Measurements from ENCODE around the gene RASL11B. TPM values are rescaled to one million over a fixed set of nuclear protein-coding genes. Genes with fewer than 3 reads are reported as not detected.

Gene RASL11B
- total and polyA plus RNA-seq, 2 donors (not counting 1 experiment from before 2014, with no cell fraction given), result 0.36 to 1.2 TPM

DNA sequence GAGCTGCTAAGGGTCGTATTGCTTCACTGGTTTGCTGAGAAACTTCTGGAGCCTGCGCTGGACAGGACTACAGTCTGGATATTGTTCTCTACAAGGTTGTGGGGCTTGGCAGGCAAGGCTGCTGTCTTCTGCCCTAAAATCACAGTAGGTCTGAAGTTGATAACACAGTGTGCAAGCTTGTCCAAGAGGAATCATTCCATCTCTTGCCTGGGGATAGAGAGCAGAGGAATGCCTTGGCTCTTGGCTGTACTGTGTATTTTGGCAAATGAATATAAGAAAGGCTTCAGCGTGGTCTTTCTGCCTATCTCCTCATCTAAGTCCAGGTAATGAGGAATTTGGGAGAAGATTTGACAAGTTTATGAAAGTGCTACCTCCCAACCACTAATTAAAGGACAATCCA lies 9.4 kb upstream of the RASL11B start:
- peaks cover 12% of the 10 kb centered on the region for H3K27me3 Mint-ChIP-seq
- Histone ChIP-seq H4K20me1 (ENCODE audit: control insufficient read depth, insufficient read depth, low read length, poor library complexity, severe bottlenecking) (no peaks in the 10 kb centered on the region), H3K9ac (ENCODE audit: low read length) (no peak overlapping the region), H3K36me3 (replicated peaks in 1 of 2; ENCODE audit: control extremely low read depth in 1 of 2, control insufficient read depth in 1 of 2, extremely low read depth in 1 of 2, insufficient read depth in 2 of 2, low read length in 1 of 2) (no peaks in the 10 kb centered on the region), H3K9me3 (ENCODE audit: control extremely low read depth in 1 of 3, control insufficient read depth in 2 of 3, insufficient read depth in 1 of 3, low read length in 2 of 3) (no peaks in the 10 kb centered on the region), H3K4me3 (ENCODE audit: control extremely low read depth in 1 of 5, extremely low read depth in 1 of 5, insufficient read depth in 1 of 5, low read depth in 2 of 5, low read length in 4 of 5) (no peak overlapping the region), H2AFZ (ENCODE audit: insufficient read depth, low read depth, low read length, poor library complexity, severe bottlenecking) (no peak overlapping the region), H3K27me3 (replicated peaks in 1 of 4; ENCODE audit: control extremely low read depth in 1 of 4, control insufficient read depth in 3 of 4, insufficient read depth in 4 of 4, low read length in 3 of 4) (peaks cover 0 to 4% (median 0%) of the 10 kb centered on the region in 4 experiments), H3K27ac (ENCODE audit: low read length in 2 of 2) (no peak overlapping the region), H3K79me2 (ENCODE audit: control insufficient read depth, insufficient read depth, low read length) (no peaks in the 10 kb centered on the region), H3K4me2 (replicated peaks; ENCODE audit: low read depth, low read length, poor library complexity, severe bottlenecking) (no peak overlapping the region), H3K4me1 (ENCODE audit: control insufficient read depth in 2 of 2, insufficient read depth in 2 of 2, low read length in 2 of 2) (no peaks in the 10 kb centered on the region)
- DNase-seq, result no peak
- no peak for ATAC-seq (ENCODE audit: low read depth)
- POLR2A ChIA-PET, result no interaction called here
- no peaks in the 10 kb centered on the region for H3K9me3 Mint-ChIP-seq (ENCODE audit: insufficient read depth)
- intact Hi-C loops (cut with micrococcal nuclease), result no loop called here
- H3K27ac Mint-ChIP-seq, result no peak overlapping the region
- WGBS (ENCODE audit: insufficient coverage), result 85% methylated on average over 2 of the region's 3 CpGs
- no peaks in the 10 kb centered on the region for H3K4me1 Mint-ChIP-seq
- CTCF ChIA-PET, result interaction anchor here (1.1 to 1.6 kb wide), 2 partner anchors 9 to 59 kb away, joined by 4 read pairs; no protein-coding TSS in a partner anchor
- no peak for TF ChIP-seq EZH2 (IDR thresholded peaks at IDR 0.05; ENCODE audit: borderline replicate concordance, insufficient read depth, low read depth, low read length, poor library complexity, severe bottlenecking)
- TF ChIP-seq, protein P1, sequence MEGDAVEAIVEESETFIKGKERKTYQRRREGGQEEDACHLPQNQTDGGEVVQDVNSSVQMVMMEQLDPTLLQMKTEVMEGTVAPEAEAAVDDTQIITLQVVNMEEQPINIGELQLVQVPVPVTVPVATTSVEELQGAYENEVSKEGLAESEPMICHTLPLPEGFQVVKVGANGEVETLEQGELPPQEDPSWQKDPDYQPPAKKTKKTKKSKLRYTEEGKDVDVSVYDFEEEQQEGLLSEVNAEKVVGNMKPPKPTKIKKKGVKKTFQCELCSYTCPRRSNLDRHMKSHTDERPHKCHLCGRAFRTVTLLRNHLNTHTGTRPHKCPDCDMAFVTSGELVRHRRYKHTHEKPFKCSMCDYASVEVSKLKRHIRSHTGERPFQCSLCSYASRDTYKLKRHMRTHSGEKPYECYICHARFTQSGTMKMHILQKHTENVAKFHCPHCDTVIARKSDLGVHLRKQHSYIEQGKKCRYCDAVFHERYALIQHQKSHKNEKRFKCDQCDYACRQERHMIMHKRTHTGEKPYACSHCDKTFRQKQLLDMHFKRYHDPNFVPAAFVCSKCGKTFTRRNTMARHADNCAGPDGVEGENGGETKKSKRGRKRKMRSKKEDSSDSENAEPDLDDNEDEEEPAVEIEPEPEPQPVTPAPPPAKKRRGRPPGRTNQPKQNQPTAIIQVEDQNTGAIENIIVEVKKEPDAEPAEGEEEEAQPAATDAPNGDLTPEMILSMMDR (IDR thresholded peaks at IDR 0.05), result no peak
- no peak overlapping the region for H3K4me3 Mint-ChIP-seq

- intact Hi-C loops (cut with micrococcal nuclease), result no loop called here
- H3K27ac ChIP-seq (ENCODE audit: low read length in 2 of 2), result no peak overlapping the region
- ATAC-seq (ENCODE audit: low read depth), result no peak
- Mint-ChIP-seq H3K4me3 (no peak overlapping the region), H3K9me3 (ENCODE audit: insufficient read depth) (no peaks in the 10 kb centered on the region), H3K27me3 (peaks cover 18% of the 10 kb centered on the region), H3K27ac (no peak overlapping the region), H3K4me1 (no peaks in the 10 kb centered on the region)
- CTCF ChIA-PET, result interaction anchor here (1.1 to 1.6 kb wide), 2 partner anchors 8 to 58 kb away, joined by 4 read pairs; no protein-coding TSS in a partner anchor
- H4K20me1 ChIP-seq (ENCODE audit: control insufficient read depth, insufficient read depth, low read length, poor library complexity, severe bottlenecking), result no peaks in the 10 kb centered on the region
- H3K27me3 ChIP-seq (replicated peaks in 1 of 4; ENCODE audit: control extremely low read depth in 1 of 4, control insufficient read depth in 3 of 4, insufficient read depth in 4 of 4, low read length in 3 of 4), result peaks cover 0 to 4% (median 0%) of the 10 kb centered on the region in 4 experiments
- no peak overlapping the region for H3K4me2 ChIP-seq (replicated peaks; ENCODE audit: low read depth, low read length, poor library complexity, severe bottlenecking)
- no peak overlapping the region for H3K4me3 ChIP-seq (ENCODE audit: control extremely low read depth in 1 of 5, extremely low read depth in 1 of 5, insufficient read depth in 1 of 5, low read depth in 2 of 5, low read length in 4 of 5)
- peaks cover 0 to 5% (median 2%) of the 10 kb centered on the region in 3 donors for H3K9me3 ChIP-seq (ENCODE audit: control extremely low read depth in 1 of 3, control insufficient read depth in 2 of 3, insufficient read depth in 1 of 3, low read length in 2 of 3)
- no peaks in the 10 kb centered on the region for H3K4me1 ChIP-seq (ENCODE audit: control insufficient read depth in 2 of 2, insufficient read depth in 2 of 2, low read length in 2 of 2)
- POLR2A ChIA-PET, result no interaction called here
- no peaks in the 10 kb centered on the region for H3K36me3 ChIP-seq (replicated peaks in 1 of 2; ENCODE audit: control extremely low read depth in 1 of 2, control insufficient read depth in 1 of 2, extremely low read depth in 1 of 2, insufficient read depth in 2 of 2, low read length in 1 of 2)
- H3K9ac ChIP-seq (ENCODE audit: low read length), result no peak overlapping the region
- no peak overlapping the region for H2AFZ ChIP-seq (ENCODE audit: insufficient read depth, low read depth, low read length, poor library complexity, severe bottlenecking)
- DNase-seq, result no peak
- H3K79me2 ChIP-seq (ENCODE audit: control insufficient read depth, insufficient read depth, low read length), result no peaks in the 10 kb centered on the region
- TF ChIP-seq EZH2 (IDR thresholded peaks at IDR 0.05; ENCODE audit: borderline replicate concordance, insufficient read depth, low read depth, low read length, poor library complexity, severe bottlenecking), result no peak
- TF ChIP-seq, protein P1 (IDR thresholded peaks at IDR 0.05), result no peak
Observed at GRCh38 chr4:52853351-52853750, 8.8 kb upstream of the RASL11B start.
